GM23248 (cell line): ENCODE data around the gene QSER1.
"Not testable (repeated sequence)": the region's sequence is repeated elsewhere in the genome, so short reads cannot be mapped to it uniquely, and the experiment has no call there.

Experiments
- EZH2 ChIP-seq: fragments of 200-600 bp; sonication (generic); IDR thresholded peaks from 2 replicates; pipeline ENCODE4 v1.6.1; 2018; ENCODE audit warnings: antibody characterized with exemption, mild to moderate bottlenecking; ENCODE audit not compliant: insufficient read depth, poor library complexity, severe bottlenecking
- EZH2phosphoT487 ChIP-seq: fragments of 200-600 bp; sonication (generic); IDR thresholded peaks from 2 replicates; pipeline ENCODE4 v1.6.1; 2018; ENCODE audit warnings: antibody characterized with exemption, moderate library complexity, mild to moderate bottlenecking, low read depth; ENCODE audit not compliant: insufficient read depth

DNA sequence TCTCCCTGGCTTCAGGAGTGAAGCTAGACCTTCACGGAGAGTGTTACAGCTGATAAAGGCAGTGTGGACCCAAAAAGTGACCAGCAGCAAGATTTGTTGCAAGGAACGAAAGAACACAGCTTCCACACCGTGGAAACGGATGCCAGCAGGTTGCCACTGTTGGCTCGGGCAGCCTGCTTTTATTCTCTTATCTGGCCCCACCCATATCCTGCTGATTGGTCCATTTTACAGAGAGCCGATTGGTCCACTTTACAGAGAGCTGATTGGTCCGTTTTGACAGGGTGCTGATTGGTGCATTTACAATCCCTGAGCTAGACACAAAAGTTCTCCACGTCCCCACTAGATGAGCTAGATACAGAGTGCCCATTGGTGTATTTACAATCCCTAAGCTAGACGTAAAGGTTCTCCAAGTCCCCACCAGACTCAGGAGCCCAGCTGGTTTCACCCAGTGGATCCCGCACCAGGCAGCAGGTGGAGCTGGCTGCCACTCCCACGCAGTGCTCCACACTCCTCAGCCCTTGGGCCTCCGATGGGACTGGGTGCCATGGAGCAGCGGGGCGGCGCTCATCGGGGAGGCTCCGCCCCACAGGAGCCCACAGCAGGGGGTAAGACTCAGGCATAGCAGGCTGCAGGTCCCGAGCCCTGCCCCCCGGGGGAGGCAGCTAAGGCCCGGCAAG lies 4.8 kb upstream of the QSER1 start:
- TF ChIP-seq EZH2phosphoT487, EZH2: not testable (repeated sequence)
